Measurements from ENCODE around the gene IL10RA.
A peak's percentile ranks its signal among the peaks of the same experiment; 100 is the strongest.
"Not testable (repeated sequence)": the region's sequence is repeated elsewhere in the genome, so short reads cannot be mapped to it uniquely, and the experiment has no call there.

Gene IL10RA

GRCh38 chr11:118006153-118006534, 19.9 kb downstream of the IL10RA start:
- H3K9ac ChIP-seq (ENCODE audit: low read length): no peak overlapping the region
- H3K9me3 ChIP-seq (ENCODE audit: control insufficient read depth, low read length): no peaks in the 10 kb centered on the region
- H3K27me3 ChIP-seq (ENCODE audit: control insufficient read depth, insufficient read depth, low read length): peaks cover 6% of the 10 kb centered on the region
- peaks cover 11% of the 10 kb centered on the region for H3K4me1 ChIP-seq (ENCODE audit: control insufficient read depth, insufficient read depth, low read length)
- H3K4me3 ChIP-seq (ENCODE audit: low read length): no peak overlapping the region
- no peaks in the 10 kb centered on the region for H3K36me3 ChIP-seq (ENCODE audit: control insufficient read depth, insufficient read depth, low read length)

GRCh38 chr11:118007040-118007439, 20.8 kb downstream of the IL10RA start:
- Histone ChIP-seq H3K9ac (ENCODE audit: low read length) (no peak overlapping the region), H3K4me1 (ENCODE audit: control insufficient read depth, insufficient read depth, low read length) (peaks cover 7% of the 10 kb centered on the region), H3K36me3 (ENCODE audit: control insufficient read depth, insufficient read depth, low read length) (no peaks in the 10 kb centered on the region)

GRCh38 chr11:118007563-118008270, 21.5 kb downstream of the IL10RA start:
- not testable (repeated sequence) for H3K27me3 ChIP-seq (ENCODE audit: control insufficient read depth, insufficient read depth, low read length); H3K36me3 ChIP-seq (ENCODE audit: control insufficient read depth, insufficient read depth, low read length); H3K4me3 ChIP-seq (ENCODE audit: low read length); H3K9ac ChIP-seq (ENCODE audit: low read length); H3K4me1 ChIP-seq (ENCODE audit: control insufficient read depth, insufficient read depth, low read length); H3K9me3 ChIP-seq (ENCODE audit: control insufficient read depth, low read length)

More at GRCh38 chr11:118007040-118007439, 20.8 kb downstream of the IL10RA start:
- no peak overlapping the region for H3K4me3 ChIP-seq (ENCODE audit: low read length)
- no peaks in the 10 kb centered on the region for H3K9me3 ChIP-seq (ENCODE audit: control insufficient read depth, low read length)
- H3K27me3 ChIP-seq (ENCODE audit: control insufficient read depth, insufficient read depth, low read length): peaks cover 6% of the 10 kb centered on the region

GRCh38 chr11:118008271-118008911, 22.2 kb downstream of the IL10RA start:
- Histone ChIP-seq H3K9me3 (ENCODE audit: control insufficient read depth, low read length) (no peaks in the 10 kb centered on the region), H3K36me3 (ENCODE audit: control insufficient read depth, insufficient read depth, low read length) (no peaks in the 10 kb centered on the region), H3K27me3 (ENCODE audit: control insufficient read depth, insufficient read depth, low read length) (peaks cover 6% of the 10 kb centered on the region), H3K4me3 (ENCODE audit: low read length) (no peak overlapping the region), H3K9ac (ENCODE audit: low read length) (no peak overlapping the region), H3K4me1 (ENCODE audit: control insufficient read depth, insufficient read depth, low read length) (peaks cover 12% of the 10 kb centered on the region)

- H3K36me3 ChIP-seq (ENCODE audit: control insufficient read depth, insufficient read depth, low read length): no peaks in the 10 kb centered on the region
- H3K9ac ChIP-seq (ENCODE audit: low read length): no peak overlapping the region
- H3K27me3 ChIP-seq (ENCODE audit: control insufficient read depth, insufficient read depth, low read length): peaks cover 6% of the 10 kb centered on the region
- H3K4me1 ChIP-seq (ENCODE audit: control insufficient read depth, insufficient read depth, low read length): peaks cover 12% of the 10 kb centered on the region
- H3K9me3 ChIP-seq (ENCODE audit: control insufficient read depth, low read length): no peaks in the 10 kb centered on the region
- H3K4me3 ChIP-seq (ENCODE audit: low read length): no peak overlapping the region
These were observed 23.9 kb downstream of the IL10RA start for GRCh38 chr11:118009864-118010737.

- Histone ChIP-seq H3K4me3 (ENCODE audit: low read length) (no peak overlapping the region), H3K4me1 (ENCODE audit: control insufficient read depth, insufficient read depth, low read length) (peaks cover 12% of the 10 kb centered on the region), H3K27me3 (ENCODE audit: control insufficient read depth, insufficient read depth, low read length) (peaks cover 11% of the 10 kb centered on the region), H3K36me3 (ENCODE audit: control insufficient read depth, insufficient read depth, low read length) (no peaks in the 10 kb centered on the region), H3K9ac (ENCODE audit: low read length) (no peak overlapping the region), H3K9me3 (ENCODE audit: control insufficient read depth, low read length) (no peaks in the 10 kb centered on the region)
These were observed 24.7 kb downstream of the IL10RA start for GRCh38 chr11:118010738-118011461.

GRCh38 chr11:118012083-118012669, 26.0 kb downstream of the IL10RA start:
- peaks cover 12% of the 10 kb centered on the region for H3K27me3 ChIP-seq (ENCODE audit: control insufficient read depth, insufficient read depth, low read length)
- no peaks in the 10 kb centered on the region for H3K9me3 ChIP-seq (ENCODE audit: control insufficient read depth, low read length)
- peaks cover 12% of the 10 kb centered on the region for H3K4me1 ChIP-seq (ENCODE audit: control insufficient read depth, insufficient read depth, low read length)
- no peak overlapping the region for H3K4me3 ChIP-seq (ENCODE audit: low read length)
- no peaks in the 10 kb centered on the region for H3K36me3 ChIP-seq (ENCODE audit: control insufficient read depth, insufficient read depth, low read length)
- H3K9ac ChIP-seq (ENCODE audit: low read length): peak overlapping the region; percentile 8

- H3K9me3 ChIP-seq (ENCODE audit: control insufficient read depth, low read length): no peaks in the 10 kb centered on the region
- no peak overlapping the region for H3K4me3 ChIP-seq (ENCODE audit: low read length)
- H3K4me1 ChIP-seq (ENCODE audit: control insufficient read depth, insufficient read depth, low read length): peaks cover 12% of the 10 kb centered on the region
- peaks cover 9% of the 10 kb centered on the region for H3K27me3 ChIP-seq (ENCODE audit: control insufficient read depth, insufficient read depth, low read length)
- no peaks in the 10 kb centered on the region for H3K36me3 ChIP-seq (ENCODE audit: control insufficient read depth, insufficient read depth, low read length)
- H3K9ac ChIP-seq (ENCODE audit: low read length): no peak overlapping the region
These were observed 27.8 kb downstream of the IL10RA start for GRCh38 chr11:118014022-118014421.

GRCh38 chr11:118015385-118015841, 29.2 kb downstream of the IL10RA start:
- no peak overlapping the region for H3K9ac ChIP-seq (ENCODE audit: low read length)
- no peaks in the 10 kb centered on the region for H3K36me3 ChIP-seq (ENCODE audit: control insufficient read depth, insufficient read depth, low read length)

GRCh38 chr11:118016104-118016503, 29.9 kb downstream of the IL10RA start:
- Histone ChIP-seq H3K27me3 (ENCODE audit: control insufficient read depth, insufficient read depth, low read length) (peaks cover 6% of the 10 kb centered on the region), H3K4me3 (ENCODE audit: low read length) (no peak overlapping the region), H3K4me1 (ENCODE audit: control insufficient read depth, insufficient read depth, low read length) (peaks cover 12% of the 10 kb centered on the region), H3K9ac (ENCODE audit: low read length) (no peak overlapping the region), H3K9me3 (ENCODE audit: control insufficient read depth, low read length) (no peaks in the 10 kb centered on the region), H3K36me3 (ENCODE audit: control insufficient read depth, insufficient read depth, low read length) (no peaks in the 10 kb centered on the region)

More at GRCh38 chr11:118015385-118015841, 29.2 kb downstream of the IL10RA start:
- Histone ChIP-seq H3K27me3 (ENCODE audit: control insufficient read depth, insufficient read depth, low read length) (peaks cover 9% of the 10 kb centered on the region), H3K9me3 (ENCODE audit: control insufficient read depth, low read length) (no peaks in the 10 kb centered on the region), H3K4me3 (ENCODE audit: low read length) (no peak overlapping the region), H3K4me1 (ENCODE audit: control insufficient read depth, insufficient read depth, low read length) (peaks cover 12% of the 10 kb centered on the region)

- no peak overlapping the region for H3K4me3 ChIP-seq (ENCODE audit: low read length)
These were observed 30.9 kb downstream of the IL10RA start for GRCh38 chr11:118017111-118017510.

More at GRCh38 chr11:118017111-118017510, 30.9 kb downstream of the IL10RA start:
- Histone ChIP-seq H3K36me3 (ENCODE audit: control insufficient read depth, insufficient read depth, low read length) (no peaks in the 10 kb centered on the region), H3K9ac (ENCODE audit: low read length) (no peak overlapping the region), H3K4me1 (ENCODE audit: control insufficient read depth, insufficient read depth, low read length) (peaks cover 9% of the 10 kb centered on the region), H3K9me3 (ENCODE audit: control insufficient read depth, low read length) (no peaks in the 10 kb centered on the region), H3K27me3 (ENCODE audit: control insufficient read depth, insufficient read depth, low read length) (peaks cover 6% of the 10 kb centered on the region)
